Raji (cell line): Measurements from ENCODE around the gene CYP19A1.

Source experiments
- POLR2A ChIP-seq: IDR thresholded peaks from 2 replicates; pipeline ENCODE4 v1.6.1; 2011; ENCODE audit warnings: low read depth, low read length, control low read depth; ENCODE audit not compliant: insufficient read depth

The CYP19A1 gene

GRCh38 chr15:51299187-51300015 lies 39.0 kb downstream of the CYP19A1 start:
- TF ChIP-seq POLR2A = no peak

- TF ChIP-seq POLR2A = no peak
Observed at GRCh38 chr15:51298620-51299019, 39.8 kb downstream of the CYP19A1 start.

GRCh38 chr15:51290720-51291119 lies 47.7 kb downstream of the CYP19A1 start:
- TF ChIP-seq POLR2A = no peak

- TF ChIP-seq POLR2A = no peak
Observed at GRCh38 chr15:51289290-51289689, 49.1 kb downstream of the CYP19A1 start.

DNA sequence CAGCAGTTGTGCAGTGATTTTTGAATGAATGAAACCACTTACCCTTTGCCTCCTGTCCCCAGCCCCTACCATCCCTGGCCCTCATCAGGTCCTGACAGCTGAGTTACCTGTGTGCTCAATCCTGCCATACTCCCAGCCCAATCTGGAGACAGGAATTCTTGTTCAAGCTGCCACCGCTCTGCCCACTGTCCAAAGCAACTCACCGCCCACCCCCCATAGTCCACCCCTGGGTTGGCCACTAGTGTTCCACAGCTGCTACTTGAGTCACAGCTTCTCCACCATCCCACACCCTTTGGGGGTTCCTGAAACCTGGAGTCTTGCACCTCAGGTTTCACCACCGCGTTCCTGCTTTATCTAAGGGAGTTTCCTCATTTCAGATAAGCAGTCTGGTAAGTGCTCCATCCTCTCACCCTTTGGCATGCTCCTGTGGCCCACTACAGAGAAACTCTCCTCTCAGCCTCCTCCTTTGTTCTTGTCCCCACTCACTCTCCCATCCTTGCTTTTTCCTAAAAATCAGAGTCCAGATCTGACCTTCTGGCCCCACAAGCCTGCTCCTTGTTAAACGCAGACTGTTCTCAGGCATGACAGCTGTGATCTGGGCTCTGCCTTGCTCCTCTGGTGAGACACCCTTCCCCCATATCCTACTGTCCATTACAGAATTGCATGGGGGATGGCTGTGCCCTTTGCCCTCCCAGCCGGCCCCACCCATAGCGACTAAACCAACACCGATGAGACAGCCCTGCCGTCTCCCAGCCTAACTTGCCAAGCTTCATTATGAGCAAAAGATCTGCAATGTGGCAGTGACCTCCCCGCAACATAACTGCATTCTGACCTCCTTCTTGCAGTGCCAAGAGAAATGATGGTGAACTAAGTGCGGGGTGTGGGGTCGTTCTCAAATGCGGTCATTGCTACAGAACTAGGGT lies 50.0 kb downstream of the CYP19A1 start:
- TF ChIP-seq POLR2A = no peak

- no peak for TF ChIP-seq POLR2A
Observed at GRCh38 chr15:51286816-51287215, 51.6 kb downstream of the CYP19A1 start.

DNA sequence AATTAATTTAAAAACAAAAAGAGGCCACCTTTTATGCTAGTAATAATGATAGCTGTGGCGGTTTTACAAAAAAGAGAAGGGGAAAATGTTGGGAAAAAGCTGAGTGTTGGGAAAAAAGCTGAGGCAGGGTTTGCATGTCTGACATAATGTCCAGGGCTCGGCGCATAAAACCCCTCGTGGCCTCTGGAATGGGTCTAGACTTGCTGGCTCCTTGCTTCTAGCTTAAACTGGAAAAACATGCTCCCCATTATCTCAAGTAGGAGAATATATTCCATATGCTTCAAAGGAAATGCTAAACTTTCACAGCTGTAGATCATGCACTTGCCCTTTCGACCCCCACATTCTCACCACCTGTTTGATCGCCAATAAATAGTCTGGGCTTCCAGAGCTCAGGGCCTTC lies 53.0 kb downstream of the CYP19A1 start:
- TF ChIP-seq POLR2A = no peak

DNA sequence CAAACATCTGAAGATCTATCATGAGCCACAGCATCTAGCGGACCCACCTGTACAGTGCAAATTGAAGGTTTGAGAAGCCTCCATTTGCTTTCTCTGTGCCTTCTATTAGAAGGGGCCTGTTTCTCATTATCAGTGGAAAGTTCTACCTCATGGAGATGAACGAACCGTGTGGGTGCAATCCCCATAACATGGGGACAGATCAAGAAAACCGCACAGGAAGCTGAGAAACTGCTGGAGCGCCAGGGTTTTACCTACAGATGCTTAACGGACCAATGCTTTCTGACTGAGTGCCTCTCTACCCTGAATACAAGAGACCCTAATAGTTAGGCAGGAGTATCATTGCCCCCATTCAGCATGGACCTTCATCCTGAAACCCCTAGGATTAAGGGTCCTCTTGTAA lies 53.5 kb downstream of the CYP19A1 start:
- TF ChIP-seq POLR2A = no peak

DNA sequence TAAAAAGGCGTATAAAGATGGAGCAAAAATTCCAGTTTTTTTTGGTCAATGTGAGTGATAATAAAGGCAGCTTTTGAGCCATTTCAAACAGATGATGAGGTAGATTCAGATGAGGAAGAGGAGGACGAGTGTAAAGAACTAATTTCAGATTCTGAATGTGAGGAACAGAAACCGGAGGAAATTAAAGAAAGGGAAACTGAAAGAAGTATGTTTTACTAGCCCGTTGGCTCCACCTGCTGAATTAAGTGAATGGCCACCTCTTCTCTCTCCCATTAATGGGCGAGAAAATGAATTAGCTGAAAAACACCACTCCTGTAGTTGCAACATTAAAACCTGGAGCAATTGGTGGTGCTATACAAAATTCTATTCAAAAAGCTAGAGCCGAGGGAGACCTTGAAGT lies 55.4 kb downstream of the CYP19A1 start:
- TF ChIP-seq POLR2A = no peak

- no peak for TF ChIP-seq POLR2A
Observed at GRCh38 chr15:51281368-51281967, 56.9 kb downstream of the CYP19A1 start.

GRCh38 chr15:51280838-51281237 lies 57.6 kb downstream of the CYP19A1 start:
- TF ChIP-seq POLR2A = no peak

DNA sequence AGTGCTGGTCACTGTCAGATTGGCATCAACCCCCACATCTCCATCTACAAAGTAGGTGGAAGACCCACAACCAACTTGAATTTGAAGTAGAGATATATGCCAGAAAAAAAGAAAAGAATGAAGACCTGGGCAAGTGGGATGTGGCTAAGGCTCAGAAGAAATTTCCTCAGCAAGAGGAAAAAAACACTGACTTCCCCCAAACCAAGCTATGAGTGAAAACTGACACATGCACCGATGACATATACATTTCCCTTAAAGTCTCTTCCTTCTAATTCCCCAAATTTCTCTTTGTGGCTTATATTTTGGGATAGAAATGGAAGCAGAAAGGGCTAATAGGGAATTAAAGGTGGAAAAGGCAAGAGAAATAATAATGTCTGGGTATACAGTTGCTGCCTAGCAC lies 59.0 kb downstream of the CYP19A1 start:
- no peak for TF ChIP-seq POLR2A

- no peak for TF ChIP-seq POLR2A
Observed at GRCh38 chr15:51277101-51277500, 61.3 kb downstream of the CYP19A1 start.

DNA sequence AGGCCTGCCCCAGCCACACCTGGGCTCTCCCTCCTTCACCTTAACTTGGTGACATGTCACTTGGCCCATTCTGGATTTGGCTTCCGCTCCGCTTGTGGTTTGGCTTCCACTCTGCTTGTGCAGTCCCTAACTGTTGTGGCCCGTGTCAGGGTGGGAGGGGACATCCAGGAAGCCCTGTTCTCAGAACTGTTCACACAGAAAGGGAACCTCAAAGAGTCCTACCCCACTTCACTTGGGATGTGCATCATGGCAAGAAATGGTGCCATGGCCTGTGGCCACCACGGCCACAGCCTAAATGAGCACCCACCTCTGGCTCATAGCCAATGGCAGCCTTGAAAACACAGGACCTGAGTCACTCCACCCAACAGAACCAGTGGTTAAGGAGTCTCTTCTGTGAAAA lies 63.4 kb downstream of the CYP19A1 start:
- no peak for TF ChIP-seq POLR2A

DNA sequence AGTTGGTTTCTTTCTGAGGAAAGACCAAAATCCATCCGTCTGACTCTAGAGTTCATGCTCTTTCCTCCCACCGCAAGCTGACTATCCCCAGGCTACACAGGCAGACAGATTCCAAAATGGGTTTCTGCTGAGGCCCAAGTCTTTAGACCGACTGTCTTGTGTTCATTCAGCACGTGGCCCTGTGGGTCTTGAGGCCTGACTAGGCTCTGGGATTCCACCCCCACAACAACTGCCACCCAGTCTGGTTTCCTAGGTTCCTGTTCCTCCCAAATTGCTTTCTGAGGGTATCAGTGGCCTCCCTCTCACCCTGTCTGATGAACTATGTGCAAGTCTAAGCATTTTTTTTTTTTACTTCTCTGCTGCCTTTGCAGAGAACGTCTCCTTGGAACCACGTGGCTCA lies 67.7 kb downstream of the CYP19A1 start:
- no peak for TF ChIP-seq POLR2A

- TF ChIP-seq POLR2A = no peak
Observed at GRCh38 chr15:51269496-51269895, 68.9 kb downstream of the CYP19A1 start.
